Melanocyte of skin (primary cell): Measurements from ENCODE around the gene CTTNBP2NL. TPM values are rescaled to one million over a fixed set of nuclear protein-coding genes. Genes with fewer than 3 reads are reported as not detected.

Experiments
- small RNA-seq, 2 donors: library from RNA; depleted of rRNA; stranded (forward); fragments of <200 nt; gene quantifications; one replicate each; pipeline ENCODE3, GENCODE V24; 2012
- total RNA-seq, 2 donors: library from RNA; depleted of rRNA; stranded (reverse); fragments of >200 nt; gene quantifications; 2 replicates each; pipeline ENCODE4 v1.2.3, GENCODE V29; 2012

CTTNBP2NL gene, protein sequence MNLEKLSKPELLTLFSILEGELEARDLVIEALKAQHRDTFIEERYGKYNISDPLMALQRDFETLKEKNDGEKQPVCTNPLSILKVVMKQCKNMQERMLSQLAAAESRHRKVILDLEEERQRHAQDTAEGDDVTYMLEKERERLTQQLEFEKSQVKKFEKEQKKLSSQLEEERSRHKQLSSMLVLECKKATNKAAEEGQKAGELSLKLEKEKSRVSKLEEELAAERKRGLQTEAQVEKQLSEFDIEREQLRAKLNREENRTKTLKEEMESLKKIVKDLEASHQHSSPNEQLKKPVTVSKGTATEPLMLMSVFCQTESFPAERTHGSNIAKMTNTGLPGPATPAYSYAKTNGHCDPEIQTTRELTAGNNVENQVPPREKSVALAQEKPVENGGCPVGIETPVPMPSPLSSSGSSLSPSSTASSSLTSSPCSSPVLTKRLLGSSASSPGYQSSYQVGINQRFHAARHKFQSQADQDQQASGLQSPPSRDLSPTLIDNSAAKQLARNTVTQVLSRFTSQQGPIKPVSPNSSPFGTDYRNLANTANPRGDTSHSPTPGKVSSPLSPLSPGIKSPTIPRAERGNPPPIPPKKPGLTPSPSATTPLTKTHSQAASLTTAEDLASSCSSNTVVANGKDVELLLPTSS
- total RNA-seq: 10 to 100 TPM; 11.4 to 11.7 TPM

DNA sequence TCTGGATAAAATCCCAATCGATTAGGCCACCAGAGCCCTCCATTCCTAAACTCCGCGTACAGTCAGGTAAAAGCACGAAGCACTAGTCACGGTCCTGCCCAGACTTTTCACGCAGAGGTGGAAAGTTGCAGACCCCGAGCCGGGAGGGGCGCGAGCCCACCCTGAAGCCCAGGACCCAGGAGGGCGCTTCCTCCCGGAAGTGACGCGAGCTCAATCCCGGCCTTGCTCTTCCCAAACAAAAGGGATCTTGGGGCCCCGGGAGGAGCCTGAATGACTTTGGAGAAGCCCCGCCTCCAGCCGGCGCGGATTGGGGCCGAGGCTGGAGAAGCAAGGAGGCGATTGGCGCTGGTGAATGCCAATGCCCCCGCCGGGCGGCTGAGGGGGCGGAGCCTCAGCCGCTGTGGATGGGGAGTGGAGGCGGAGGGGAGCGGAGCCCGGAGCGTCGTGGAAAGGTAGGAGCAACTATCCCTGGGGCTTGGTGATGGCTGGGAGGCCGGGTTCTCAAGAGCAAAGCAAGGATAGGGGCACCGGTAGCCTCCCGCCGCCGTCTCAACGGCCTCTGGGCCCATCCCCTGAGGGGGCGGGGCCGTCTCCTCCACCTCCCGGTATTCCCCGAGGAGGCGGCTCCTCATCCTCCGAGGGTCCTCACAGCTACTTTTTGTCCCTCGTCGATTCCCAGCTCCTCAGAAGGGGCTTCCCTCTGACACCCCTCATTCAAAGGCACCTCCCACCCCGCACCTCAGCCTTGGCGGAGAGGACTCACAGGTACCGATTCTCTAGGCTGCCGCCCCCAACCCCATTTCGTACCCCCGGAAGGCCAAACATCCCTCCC is at the start of gene CTTNBP2NL:
TSS of gene CTTNBP2NL (plus strand) at position 394 of the 832 bp plus-strand sequence. CDS start 19,952 bp downstream, outside the sequence.

GRCh38 chr1:112508278-112509004 is 112.4 kb downstream of the CTTNBP2NL start, which contains the start of gene WNT2B:
Gene WNT2B (plus strand): TSS chr1:112508965. CDS start chr1:112509263, 298 bp downstream.

Small RNAs within 50 kb of the gene (small RNA-seq; reads per million reads assigned to genes)
- gene RF01210: 0 to 0.04 reads per million in 2 donors

Other genes with a start within 250 kb of the CTTNBP2NL start
- gene WNT2B, start 112.8 kb downstream of the CTTNBP2NL start, total RNA-seq: under 1 TPM; 0.33 to 0.34 TPM
- 10 to 100 TPM; 20.6 to 26.6 TPM for gene ST7L, start 222.9 kb downstream of the CTTNBP2NL start, total RNA-seq
- 100 to 1,000 TPM; 108 to 178 TPM for gene CAPZA1, start 223.6 kb downstream of the CTTNBP2NL start, total RNA-seq